A673 (cell line): ENCODE measurements around the gene METTL22.

ENCODE experiments used
- CTCF ChIP-seq: fragments of 300-800, 200-600 bp; sonication (generic); conservative IDR thresholded peaks from 2 replicates; pipeline ENCODE4 v1.5.1; 2017; ENCODE audit warnings: low read depth, mild to moderate bottlenecking, antibody characterized with exemption, low read length, moderate library complexity, mixed read lengths
- EZH2 ChIP-seq: fragments of 200-600 bp; sonication (generic); IDR thresholded peaks from 2 replicates; pipeline ENCODE4 v1.6.1; 2017; ENCODE audit warnings: borderline replicate concordance, low read depth, mild to moderate bottlenecking, mixed read lengths, antibody characterized with exemption, low read length; ENCODE audit not compliant: poor library complexity, severe bottlenecking

GRCh38 chr16:8675183-8676159 lies 54.0 kb downstream of the METTL22 start:
- TF ChIP-seq CTCF (no peak), EZH2 (no peak)
